HL-60 (cell line): ENCODE data around the gene SLC44A5.

Experiments used
- DNase-seq, 2 experiments: peaks; one replicate each; pipeline ENCODE4 v3.0.0-alpha.2; 2010 to 2020; ENCODE audit warnings: low read depth in 1 of 2, low spot score in 1 of 2
- H3K27ac ChIP-seq: fragments of 250-450 bp; sonication (Bioruptor Pico); replicated peaks from 2 replicates; pipeline ENCODE4 v1.5.1; 2020; ENCODE audit warnings: mild to moderate bottlenecking, moderate library complexity
- H3K27me3 ChIP-seq: fragments of 250-450 bp; sonication (Bioruptor Pico); 2 replicates; pipeline ENCODE4 v1.5.1; 2021; ENCODE audit warnings: mild to moderate bottlenecking, moderate library complexity; ENCODE audit not compliant: insufficient read depth, poor library complexity, severe bottlenecking
- H3K4me3 ChIP-seq: replicated peaks from 2 replicates; pipeline ENCODE4 v1.5.1; 2011; ENCODE audit warnings: mild to moderate bottlenecking, control low read depth, low read length; ENCODE audit not compliant: insufficient read depth
- CTCF ChIP-seq: IDR thresholded peaks from one replicate; pipeline ENCODE4 v1.5.1; 2011; ENCODE audit warnings: low read length, control low read depth, inconsistent platforms; ENCODE audit not compliant: insufficient read depth
- GABPA ChIP-seq: IDR thresholded peaks from 2 replicates; pipeline ENCODE4 v1.6.1; 2012; ENCODE audit warnings: low read depth
- POLR2AphosphoS5 ChIP-seq: IDR thresholded peaks from 2 replicates; pipeline ENCODE4 v1.6.1; 2012; ENCODE audit warnings: low read depth
- REST ChIP-seq: IDR thresholded peaks from 2 replicates; pipeline ENCODE4 v1.6.1; 2012; ENCODE audit warnings: low read depth; ENCODE audit not compliant: insufficient replicate concordance
- SPI1 ChIP-seq: IDR thresholded peaks from 2 replicates; pipeline ENCODE4 v1.6.1; 2012; ENCODE audit warnings: low read depth, mild to moderate bottlenecking, borderline replicate concordance

Gene SLC44A5

GRCh38 chr1:75396745-75397144 is 214.2 kb downstream of the SLC44A5 start:
- DNase-seq: no peak
- Histone ChIP-seq H3K27me3 (no peaks in the 10 kb centered on the region), H3K4me3 (no peak overlapping the region), H3K27ac (no peak overlapping the region)
- TF ChIP-seq REST (no peak), SPI1 (no peak), GABPA (no peak), POLR2AphosphoS5 (no peak), CTCF (no peak)

DNA sequence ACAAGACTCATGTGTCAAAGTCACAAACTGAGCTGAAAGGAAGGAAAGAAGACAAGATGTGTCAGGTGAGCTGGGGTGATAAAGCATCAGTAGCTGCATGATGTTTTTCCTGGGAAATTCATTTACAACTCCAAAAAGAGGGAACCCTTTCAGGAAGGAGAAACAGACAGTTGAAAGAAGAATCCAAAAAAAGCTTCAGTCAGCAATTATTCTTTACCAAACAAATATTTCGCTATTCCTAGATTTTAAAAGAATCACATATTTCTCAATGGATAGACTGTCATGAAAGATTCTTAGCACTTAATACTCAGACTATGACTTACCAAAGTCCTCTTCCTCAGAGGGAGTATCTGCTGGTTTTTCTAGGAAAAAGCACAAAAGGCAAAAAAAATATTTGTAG is 214.7 kb downstream of the SLC44A5 start:
- DNase-seq: no peak
- H3K27me3 ChIP-seq: no peaks in the 10 kb centered on the region
- TF ChIP-seq GABPA (no peak), CTCF (no peak), POLR2AphosphoS5 (no peak), REST (no peak), SPI1 (no peak)
- no peak overlapping the region for H3K4me3 ChIP-seq
- H3K27ac ChIP-seq: no peak overlapping the region

DNA sequence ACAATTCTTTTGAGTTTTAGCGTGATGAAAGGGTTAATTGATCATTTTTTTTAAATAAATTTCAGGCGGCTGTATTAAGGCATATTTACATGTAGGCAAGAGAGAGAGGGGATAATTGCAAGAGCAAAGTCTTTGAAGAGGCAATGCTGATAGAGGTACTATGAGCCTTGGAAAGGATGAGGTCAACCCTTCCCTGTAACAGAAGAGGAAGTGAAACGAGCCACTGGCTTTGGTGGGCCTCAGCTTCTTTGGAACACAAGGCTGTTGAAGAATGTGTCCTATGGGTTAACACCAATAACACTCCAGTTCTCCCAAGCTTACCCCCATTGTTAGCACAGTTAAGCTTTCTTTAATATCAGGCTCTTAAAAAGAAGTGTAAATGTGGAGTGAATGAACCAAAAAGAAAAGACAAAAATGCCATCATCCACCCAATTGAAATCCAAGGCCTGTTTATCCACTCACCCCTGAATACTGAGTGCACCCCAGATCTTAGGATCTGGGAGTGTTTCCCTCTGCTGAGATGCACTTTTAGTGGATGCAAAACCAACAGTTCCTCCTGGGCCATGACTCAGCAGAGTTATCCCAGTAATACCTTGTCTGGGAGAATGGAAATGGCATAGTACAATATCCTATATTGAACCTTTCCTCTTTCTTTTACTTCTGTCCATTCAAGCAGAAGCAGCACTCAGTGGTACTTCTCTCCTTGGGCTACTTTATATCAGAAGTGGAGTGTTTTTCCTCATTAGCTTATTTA is 216.4 kb downstream of the SLC44A5 start:
- no peak for TF ChIP-seq CTCF
- TF ChIP-seq POLR2AphosphoS5: no peak
- TF ChIP-seq REST: no peak
- no peak for TF ChIP-seq GABPA
- no peak for TF ChIP-seq SPI1
- no peak for DNase-seq
- Histone ChIP-seq H3K27me3 (no peaks in the 10 kb centered on the region), H3K27ac (no peak overlapping the region), H3K4me3 (no peak overlapping the region)
